Astrocyte (in vitro differentiated cells and primary cell): Measurements from ENCODE around the gene NMRK1. TPM values are rescaled to one million over a fixed set of nuclear protein-coding genes. Genes with fewer than 3 reads are reported as not detected.

Source experiments
- DNase-seq: peaks from one replicate; pipeline ENCODE4 v3.0.0-alpha.2; 2010; ENCODE audit warnings: low read depth
- FAIRE-seq: peaks from 2 replicates; lab custom pipeline; 2011; peaks lifted over from hg19 to GRCh38; lab: Jason Lieb, UNC
- H2AFZ ChIP-seq: 2 replicates; pipeline ENCODE4 v1.6.0; 2012; ENCODE audit warnings: low read depth, low read length, inconsistent platforms
- H3K27ac ChIP-seq: 2 replicates; pipeline ENCODE4 v1.5.1; 2011; ENCODE audit warnings: low read depth, low read length, inconsistent platforms
- H3K27me3 ChIP-seq: 2 replicates; pipeline ENCODE4 v1.6.0; 2011; ENCODE audit warnings: low read length, inconsistent platforms; ENCODE audit not compliant: insufficient read depth
- H3K36me3 ChIP-seq: 2 replicates; pipeline ENCODE4 v1.5.1; 2011; ENCODE audit warnings: low read length, inconsistent platforms; ENCODE audit not compliant: insufficient read depth
- H3K4me1 ChIP-seq: 2 replicates; pipeline ENCODE4 v1.5.1; 2011; ENCODE audit warnings: low read length, inconsistent platforms; ENCODE audit not compliant: insufficient read depth
- H3K4me2 ChIP-seq: 2 replicates; pipeline ENCODE4 v1.6.0; 2012; ENCODE audit warnings: low read length, inconsistent platforms
- H3K4me3 ChIP-seq: 2 replicates; pipeline ENCODE4 v1.5.1; 2011; ENCODE audit warnings: low read depth, mild to moderate bottlenecking, low read length, inconsistent platforms; ENCODE audit not compliant: insufficient read depth
- H3K79me2 ChIP-seq: 2 replicates; pipeline ENCODE4 v1.6.0; 2012; ENCODE audit warnings: mild to moderate bottlenecking, low read length, inconsistent platforms; ENCODE audit not compliant: insufficient read depth
- H3K9ac ChIP-seq: 2 replicates; pipeline ENCODE4 v1.6.0; 2012; ENCODE audit warnings: mild to moderate bottlenecking, low read length, inconsistent platforms
- H3K9me3 ChIP-seq: 2 replicates; pipeline ENCODE4 v1.5.1; 2012; ENCODE audit warnings: low read depth, mild to moderate bottlenecking, low read length, inconsistent platforms; ENCODE audit not compliant: insufficient read depth
- H4K20me1 ChIP-seq: 2 replicates; pipeline ENCODE4 v1.6.0; 2012; ENCODE audit warnings: low read length, inconsistent platforms; ENCODE audit not compliant: insufficient read depth
- H3K27ac Mint-ChIP-seq: one replicate; pipeline ENCODE4 v1.8.0; 2021; ENCODE audit warnings: mild to moderate bottlenecking, mixed read lengths; ENCODE audit not compliant: unreplicated experiment
- H3K27me3 Mint-ChIP-seq: one replicate; pipeline ENCODE4 v1.8.0; 2021; ENCODE audit warnings: low read depth, mixed read lengths; ENCODE audit not compliant: unreplicated experiment
- H3K36me3 Mint-ChIP-seq: one replicate; pipeline ENCODE4 v1.8.0; 2021; ENCODE audit warnings: low read depth, mixed read lengths; ENCODE audit not compliant: unreplicated experiment
- H3K4me1 Mint-ChIP-seq: one replicate; pipeline ENCODE4 v1.8.0; 2021; ENCODE audit warnings: low read depth, mixed read lengths; ENCODE audit not compliant: unreplicated experiment
- H3K4me3 Mint-ChIP-seq: one replicate; pipeline ENCODE4 v1.8.0; 2021; ENCODE audit warnings: mild to moderate bottlenecking, moderate library complexity, mixed read lengths; ENCODE audit not compliant: unreplicated experiment
- H3K9me3 Mint-ChIP-seq: one replicate; pipeline ENCODE4 v1.8.0; 2021; ENCODE audit warnings: mild to moderate bottlenecking, mixed read lengths; ENCODE audit not compliant: unreplicated experiment
- EZH2 ChIP-seq: IDR thresholded peaks from 2 replicates; pipeline ENCODE4 v1.6.1; 2012; ENCODE audit warnings: mild to moderate bottlenecking, low read length, inconsistent platforms; ENCODE audit not compliant: insufficient read depth
- total RNA-seq: library from RNA; stranded (reverse); gene quantifications from 2 replicates; pipeline ENCODE4 v1.2.1, GENCODE V29; 2021
- TF ChIP-seq, protein P1 (sequence below): IDR thresholded peaks from 2 replicates; pipeline ENCODE4 v1.5.1; 2011; ENCODE audit warnings: low read depth, mild to moderate bottlenecking, inconsistent platforms, low read length, moderate library complexity; ENCODE audit not compliant: insufficient read depth

Gene NMRK1
- total RNA-seq, 1 donor from 2014 or later = 15.2 TPM

DNA sequence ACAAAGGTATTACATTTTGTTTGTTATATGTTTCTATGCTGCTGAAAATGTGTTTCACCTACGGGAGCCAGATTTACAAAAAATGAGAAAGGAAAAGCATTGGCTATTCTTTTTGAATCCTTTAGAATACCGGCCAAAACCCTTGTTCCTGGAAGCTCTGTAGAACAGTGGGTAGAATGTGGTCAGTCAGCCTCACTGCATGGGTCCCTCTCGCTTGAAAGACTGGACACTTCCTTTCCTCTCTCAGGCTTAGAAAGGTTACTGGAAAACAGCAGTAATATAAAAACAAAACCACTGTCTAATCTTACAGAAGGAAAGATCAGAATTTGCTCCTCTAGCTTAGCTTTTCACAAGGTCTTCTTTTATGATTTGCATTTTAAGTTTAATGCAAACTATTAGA lies 45.4 kb upstream of the NMRK1 start:
- no peaks in the 10 kb centered on the region for H3K9me3 Mint-ChIP-seq
- peaks cover 6% of the 10 kb centered on the region for H3K4me1 Mint-ChIP-seq
- no peaks in the 10 kb centered on the region for H3K4me1 ChIP-seq
- no peak overlapping the region for H3K27ac Mint-ChIP-seq
- peaks cover 16% of the 10 kb centered on the region for H3K36me3 Mint-ChIP-seq
- H3K36me3 ChIP-seq = peaks cover 14% of the 10 kb centered on the region
- H3K27me3 ChIP-seq = no peaks in the 10 kb centered on the region
- no peaks in the 10 kb centered on the region for H3K9me3 ChIP-seq
- H3K79me2 ChIP-seq = no peaks in the 10 kb centered on the region
- H3K4me3 ChIP-seq = no peak overlapping the region
- H4K20me1 ChIP-seq = no peaks in the 10 kb centered on the region
- DNase-seq = no peak
- no peak overlapping the region for H3K4me2 ChIP-seq
- FAIRE-seq = no peak
- no peak overlapping the region for H2AFZ ChIP-seq
- no peak overlapping the region for H3K27ac ChIP-seq
- no peak overlapping the region for H3K9ac ChIP-seq
- H3K4me3 Mint-ChIP-seq = no peak overlapping the region
- no peaks in the 10 kb centered on the region for H3K27me3 Mint-ChIP-seq
- TF ChIP-seq EZH2 = no peak
- TF ChIP-seq, protein P1, sequence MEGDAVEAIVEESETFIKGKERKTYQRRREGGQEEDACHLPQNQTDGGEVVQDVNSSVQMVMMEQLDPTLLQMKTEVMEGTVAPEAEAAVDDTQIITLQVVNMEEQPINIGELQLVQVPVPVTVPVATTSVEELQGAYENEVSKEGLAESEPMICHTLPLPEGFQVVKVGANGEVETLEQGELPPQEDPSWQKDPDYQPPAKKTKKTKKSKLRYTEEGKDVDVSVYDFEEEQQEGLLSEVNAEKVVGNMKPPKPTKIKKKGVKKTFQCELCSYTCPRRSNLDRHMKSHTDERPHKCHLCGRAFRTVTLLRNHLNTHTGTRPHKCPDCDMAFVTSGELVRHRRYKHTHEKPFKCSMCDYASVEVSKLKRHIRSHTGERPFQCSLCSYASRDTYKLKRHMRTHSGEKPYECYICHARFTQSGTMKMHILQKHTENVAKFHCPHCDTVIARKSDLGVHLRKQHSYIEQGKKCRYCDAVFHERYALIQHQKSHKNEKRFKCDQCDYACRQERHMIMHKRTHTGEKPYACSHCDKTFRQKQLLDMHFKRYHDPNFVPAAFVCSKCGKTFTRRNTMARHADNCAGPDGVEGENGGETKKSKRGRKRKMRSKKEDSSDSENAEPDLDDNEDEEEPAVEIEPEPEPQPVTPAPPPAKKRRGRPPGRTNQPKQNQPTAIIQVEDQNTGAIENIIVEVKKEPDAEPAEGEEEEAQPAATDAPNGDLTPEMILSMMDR = no peak

DNA sequence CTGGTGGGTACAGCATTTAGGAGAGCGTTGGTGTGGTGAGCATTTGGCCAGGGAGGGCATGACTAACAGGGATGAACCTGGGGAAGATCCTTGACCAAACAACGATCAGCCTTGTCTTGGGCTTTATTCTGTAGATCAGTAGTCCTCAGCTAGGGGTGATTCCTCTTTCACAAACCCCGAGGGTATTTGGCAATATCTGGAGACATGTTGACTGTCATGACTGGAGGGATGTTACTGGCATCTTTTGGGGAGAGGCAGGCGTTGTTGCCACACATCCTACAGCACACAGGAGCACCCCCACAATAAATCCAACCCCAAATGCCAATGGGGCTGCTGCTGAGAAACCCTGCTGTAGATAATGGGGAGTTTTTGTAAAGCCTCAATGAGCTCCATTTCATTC lies 44.3 kb upstream of the NMRK1 start:
- Histone ChIP-seq H3K4me2 (no peak overlapping the region), H3K27ac (no peak overlapping the region), H3K9ac (no peak overlapping the region), H3K36me3 (peaks cover 14% of the 10 kb centered on the region), H3K4me3 (no peak overlapping the region), H3K9me3 (no peaks in the 10 kb centered on the region), H3K27me3 (no peaks in the 10 kb centered on the region), H2AFZ (no peak overlapping the region), H4K20me1 (no peaks in the 10 kb centered on the region), H3K79me2 (no peaks in the 10 kb centered on the region), H3K4me1 (no peaks in the 10 kb centered on the region)
- TF ChIP-seq, protein P1 = no peak
- no peak for TF ChIP-seq EZH2
- Mint-ChIP-seq H3K27me3 (no peaks in the 10 kb centered on the region), H3K36me3 (peaks cover 16% of the 10 kb centered on the region), H3K4me1 (peaks cover 6% of the 10 kb centered on the region), H3K4me3 (no peak overlapping the region), H3K9me3 (no peaks in the 10 kb centered on the region), H3K27ac (no peak overlapping the region)
- no peak for FAIRE-seq
- no peak for DNase-seq

DNA sequence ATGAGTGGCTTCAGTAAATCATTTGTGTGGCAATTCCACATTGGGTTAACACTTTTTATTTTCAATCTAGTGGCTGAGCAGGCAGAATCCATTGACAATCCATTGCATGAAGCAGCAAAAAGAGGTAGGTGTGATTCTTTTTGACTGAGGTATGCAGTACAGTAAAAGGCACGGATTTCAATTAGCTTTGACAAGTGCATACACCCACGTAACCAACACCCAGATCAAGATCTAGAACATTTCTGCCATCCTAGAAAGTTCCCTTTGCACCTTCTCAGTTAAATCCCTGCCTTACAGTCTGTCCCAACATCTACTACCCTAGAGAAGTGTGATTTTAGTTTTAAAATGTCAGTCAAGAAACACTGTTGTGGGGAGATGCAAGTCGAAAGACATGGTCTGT lies 43.7 kb upstream of the NMRK1 start:
- Histone ChIP-seq H4K20me1 (no peaks in the 10 kb centered on the region), H3K9me3 (no peaks in the 10 kb centered on the region), H3K4me1 (no peaks in the 10 kb centered on the region), H3K36me3 (peaks cover 14% of the 10 kb centered on the region), H3K27me3 (no peaks in the 10 kb centered on the region), H3K9ac (no peak overlapping the region), H3K27ac (no peak overlapping the region), H3K4me3 (no peak overlapping the region), H3K79me2 (no peaks in the 10 kb centered on the region), H2AFZ (no peak overlapping the region), H3K4me2 (no peak overlapping the region)
- TF ChIP-seq EZH2 = no peak
- TF ChIP-seq, protein P1 = no peak
- no peak for DNase-seq
- no peaks in the 10 kb centered on the region for H3K27me3 Mint-ChIP-seq
- no peak for FAIRE-seq
- no peak overlapping the region for H3K4me3 Mint-ChIP-seq
- H3K9me3 Mint-ChIP-seq = no peaks in the 10 kb centered on the region
- H3K27ac Mint-ChIP-seq = no peak overlapping the region
- H3K4me1 Mint-ChIP-seq = peaks cover 6% of the 10 kb centered on the region
- H3K36me3 Mint-ChIP-seq = peaks cover 13% of the 10 kb centered on the region
